Measurements from ENCODE around the gene RELL1. TPM values are rescaled to one million over a fixed set of nuclear protein-coding genes. Genes with fewer than 3 reads are reported as not detected.

The RELL1 gene
- total RNA-seq, 2 experiments from 2014 or later, result 32.3 to 35.1 TPM

- Mint-ChIP-seq H3K27ac (no peak overlapping the region), H3K4me3 (no peak overlapping the region), H3K27me3 (no peaks in the 10 kb centered on the region), H3K36me3 (ENCODE audit: low read depth) (no peaks in the 10 kb centered on the region), H3K4me1 (peaks cover 25% of the 10 kb centered on the region), H3K9me3 (no peaks in the 10 kb centered on the region)
- DNase-seq, result no peak
- CTCF ChIA-PET, result interaction anchor here (1.2 kb wide), 1 partner anchor 28 kb away, joined by 3 read pairs; no protein-coding TSS in a partner anchor
- POLR2A ChIA-PET, result no interaction called here
Observed at GRCh38 chr4:37719021-37719420, 32.8 kb upstream of the RELL1 start.

- ChIA-PET CTCF (interaction anchor here (0.6 to 1.2 kb wide), 4 partner anchors 9 to 345 kb away, joined by 3 to 4 read pairs (median 4); no protein-coding TSS in a partner anchor), POLR2A (no interaction called here)
- Mint-ChIP-seq H3K27ac (no peak overlapping the region), H3K4me1 (peaks cover 19% of the 10 kb centered on the region), H3K27me3 (no peaks in the 10 kb centered on the region), H3K9me3 (no peaks in the 10 kb centered on the region), H3K36me3 (ENCODE audit: low read depth) (no peaks in the 10 kb centered on the region), H3K4me3 (no peak overlapping the region)
- no peak for DNase-seq
Observed at GRCh38 chr4:37717576-37717975, 31.4 kb upstream of the RELL1 start.

GRCh38 chr4:37715889-37716402 lies 29.8 kb upstream of the RELL1 start:
- no peak for DNase-seq
- CTCF ChIA-PET, result no interaction called here
- Mint-ChIP-seq H3K9me3 (no peaks in the 10 kb centered on the region), H3K36me3 (ENCODE audit: low read depth) (no peaks in the 10 kb centered on the region), H3K4me3 (no peak overlapping the region), H3K27ac (no peak overlapping the region), H3K4me1 (peaks cover 11% of the 10 kb centered on the region), H3K27me3 (peaks cover 3% of the 10 kb centered on the region)
- POLR2A ChIA-PET, result no interaction called here

- no peaks in the 10 kb centered on the region for H3K9me3 Mint-ChIP-seq
- ChIA-PET CTCF (no interaction called here), POLR2A (no interaction called here)
- H3K27ac Mint-ChIP-seq, result no peak overlapping the region
- peaks cover 5% of the 10 kb centered on the region for H3K27me3 Mint-ChIP-seq
- no peaks in the 10 kb centered on the region for H3K36me3 Mint-ChIP-seq (ENCODE audit: low read depth)
- H3K4me1 Mint-ChIP-seq, result no peaks in the 10 kb centered on the region
- no peak for DNase-seq
- H3K4me3 Mint-ChIP-seq, result no peak overlapping the region
Observed at GRCh38 chr4:37710491-37710890, 24.3 kb upstream of the RELL1 start.

- CTCF ChIA-PET, result interaction anchor here (1.6 kb wide), 1 partner anchor 11 kb away, joined by 5 read pairs; no protein-coding TSS in a partner anchor
- H3K4me1 Mint-ChIP-seq, result no peaks in the 10 kb centered on the region
Observed at GRCh38 chr4:37706032-37706431, 19.9 kb upstream of the RELL1 start.

GRCh38 chr4:37705571-37705970 lies 19.4 kb upstream of the RELL1 start:
- H3K4me3 Mint-ChIP-seq, result no peak overlapping the region
- ChIA-PET CTCF (interaction anchor here (1.0 to 1.6 kb wide), 2 partner anchors 10 to 46 kb away, joined by 3 to 5 read pairs; no protein-coding TSS in a partner anchor), POLR2A (no interaction called here)
- no peak overlapping the region for H3K27ac Mint-ChIP-seq
- H3K36me3 Mint-ChIP-seq (ENCODE audit: low read depth), result no peaks in the 10 kb centered on the region
- H3K4me1 Mint-ChIP-seq, result no peaks in the 10 kb centered on the region
- H3K9me3 Mint-ChIP-seq, result no peaks in the 10 kb centered on the region
- peaks cover 2% of the 10 kb centered on the region for H3K27me3 Mint-ChIP-seq
- no peak for DNase-seq

More at GRCh38 chr4:37706032-37706431, 19.9 kb upstream of the RELL1 start:
- no peaks in the 10 kb centered on the region for H3K36me3 Mint-ChIP-seq (ENCODE audit: low read depth)
- H3K27me3 Mint-ChIP-seq, result peaks cover 2% of the 10 kb centered on the region
- no peak overlapping the region for H3K27ac Mint-ChIP-seq
- H3K4me3 Mint-ChIP-seq, result no peak overlapping the region
- POLR2A ChIA-PET, result no interaction called here
- H3K9me3 Mint-ChIP-seq, result no peaks in the 10 kb centered on the region
- no peak for DNase-seq

- H3K4me3 Mint-ChIP-seq, result no peak overlapping the region
- no peaks in the 10 kb centered on the region for H3K9me3 Mint-ChIP-seq
- no peaks in the 10 kb centered on the region for H3K4me1 Mint-ChIP-seq
- H3K27ac Mint-ChIP-seq, result no peak overlapping the region
- H3K27me3 Mint-ChIP-seq, result no peaks in the 10 kb centered on the region
- no peak for DNase-seq
- no peaks in the 10 kb centered on the region for H3K36me3 Mint-ChIP-seq (ENCODE audit: low read depth)
- CTCF ChIA-PET, result interaction anchor here (0.6 to 1.6 kb wide), 4 partner anchors 9 to 102 kb away, joined by 3 to 4 read pairs (median 3); no protein-coding TSS in a partner anchor
- POLR2A ChIA-PET, result no interaction called here
Observed at GRCh38 chr4:37699868-37700481, 13.8 kb upstream of the RELL1 start.

GRCh38 chr4:37697566-37697965 lies 11.4 kb upstream of the RELL1 start:
- POLR2A ChIA-PET, result no interaction called here
- Mint-ChIP-seq H3K4me3 (no peak overlapping the region), H3K36me3 (ENCODE audit: low read depth) (peaks cover under 1% of the 10 kb centered on the region), H3K27me3 (no peaks in the 10 kb centered on the region), H3K4me1 (no peaks in the 10 kb centered on the region), H3K27ac (no peak overlapping the region), H3K9me3 (peaks cover 3% of the 10 kb centered on the region)
- CTCF ChIA-PET, result no interaction called here
- DNase-seq, result no peak

- H3K4me3 Mint-ChIP-seq, result no peak overlapping the region
- no peaks in the 10 kb centered on the region for H3K4me1 Mint-ChIP-seq
- DNase-seq, result no peak
- H3K27ac Mint-ChIP-seq, result no peak overlapping the region
- POLR2A ChIA-PET, result no interaction called here
- peaks cover 3% of the 10 kb centered on the region for H3K9me3 Mint-ChIP-seq
- peaks cover 3% of the 10 kb centered on the region for H3K27me3 Mint-ChIP-seq
- CTCF ChIA-PET, result interaction anchor here (1.2 kb wide), 1 partner anchor 11 kb away, joined by 5 read pairs; no protein-coding TSS in a partner anchor
- H3K36me3 Mint-ChIP-seq (ENCODE audit: low read depth), result peaks cover 2% of the 10 kb centered on the region
Observed at GRCh38 chr4:37693450-37694190, 7.4 kb upstream of the RELL1 start.

- peaks cover 3% of the 10 kb centered on the region for H3K27me3 Mint-ChIP-seq
Observed at GRCh38 chr4:37693030-37693429, 6.9 kb upstream of the RELL1 start.

GRCh38 chr4:37690976-37691375 lies 4.8 kb upstream of the RELL1 start:
- ChIA-PET CTCF (interaction anchor here (1.1 to 1.2 kb wide), 3 partner anchors 10 to 33 kb away, joined by 3 to 4 read pairs (median 3); no protein-coding TSS in a partner anchor), POLR2A (no interaction called here)
- peaks cover 3% of the 10 kb centered on the region for H3K9me3 Mint-ChIP-seq
- DNase-seq, result no peak
- H3K27me3 Mint-ChIP-seq, result peaks cover 3% of the 10 kb centered on the region
- H3K36me3 Mint-ChIP-seq (ENCODE audit: low read depth), result peaks cover 2% of the 10 kb centered on the region
- H3K4me3 Mint-ChIP-seq, result no peak overlapping the region
- peaks cover 7% of the 10 kb centered on the region for H3K4me1 Mint-ChIP-seq
- no peak overlapping the region for H3K27ac Mint-ChIP-seq

More at GRCh38 chr4:37693030-37693429, 6.9 kb upstream of the RELL1 start:
- Mint-ChIP-seq H3K4me3 (no peak overlapping the region), H3K4me1 (no peaks in the 10 kb centered on the region), H3K36me3 (ENCODE audit: low read depth) (peaks cover 2% of the 10 kb centered on the region), H3K9me3 (peaks cover 3% of the 10 kb centered on the region), H3K27ac (no peak overlapping the region)
- ChIA-PET CTCF (no interaction called here), POLR2A (no interaction called here)
- DNase-seq, result no peak

GRCh38 chr4:37689353-37690095 lies 3.3 kb upstream of the RELL1 start:
- Mint-ChIP-seq H3K4me1 (peaks cover 15% of the 10 kb centered on the region), H3K27ac (no peak overlapping the region), H3K27me3 (peaks cover 3% of the 10 kb centered on the region), H3K9me3 (peaks cover 3% of the 10 kb centered on the region), H3K36me3 (ENCODE audit: low read depth) (peaks cover 8% of the 10 kb centered on the region), H3K4me3 (no peak overlapping the region)
- CTCF ChIA-PET, result interaction anchor here (1.1 to 1.4 kb wide), 2 partner anchors 12 to 27 kb away, joined by 3 to 4 read pairs; no protein-coding TSS in a partner anchor
- POLR2A ChIA-PET, result no interaction called here
- DNase-seq, result no peak

All from activated CD4-positive, alpha-beta T cell treated with anti-CD3 and anti-CD28 coated beads, Interleukin-2, amount 10 ng/mL, durations not matched to agents 7 days and 5 days (primary cell).